AG10803 (cell line): ENCODE data around the gene SVBP.
A peak's percentile ranks its signal among the peaks of the same experiment; 100 is the strongest.

Experiments
- DNase-seq: peaks from one replicate; pipeline ENCODE4 v3.0.0; 2010; ENCODE audit warnings: low read depth
- H3K4me3 ChIP-seq: 2 replicates; pipeline ENCODE4 v1.5.1; 2011; ENCODE audit warnings: mild to moderate bottlenecking, low read length, control low read depth
- CTCF ChIP-seq: conservative IDR thresholded peaks from 2 replicates; pipeline ENCODE4 v1.5.1; 2011; ENCODE audit warnings: mild to moderate bottlenecking, low read length, control low read depth, inconsistent platforms

The SVBP gene

GRCh38 chr1:42801832-42802473 is 15.2 kb downstream of the SVBP start:
- DNase-seq = peak; percentile 86
- TF ChIP-seq CTCF = no peak

GRCh38 chr1:42797979-42798378 is 19.2 kb downstream of the SVBP start:
- DNase-seq = peak; percentile 23
- no peak for TF ChIP-seq CTCF
- no peak overlapping the region for H3K4me3 ChIP-seq

More at GRCh38 chr1:42801832-42802473, 15.2 kb downstream of the SVBP start:
- H3K4me3 ChIP-seq = peak overlapping the region; percentile 19

GRCh38 chr1:42797414-42797813 is 19.8 kb downstream of the SVBP start:
- DNase-seq = no peak
- H3K4me3 ChIP-seq = no peak overlapping the region
- TF ChIP-seq CTCF = no peak

- no peak for TF ChIP-seq CTCF
- DNase-seq = no peak
- no peak overlapping the region for H3K4me3 ChIP-seq
Observed at GRCh38 chr1:42793824-42794223, 23.4 kb downstream of the SVBP start.

GRCh38 chr1:42788021-42788420 is 29.2 kb downstream of the SVBP start:
- TF ChIP-seq CTCF = no peak
- DNase-seq = no peak
- H3K4me3 ChIP-seq = no peak overlapping the region

- TF ChIP-seq CTCF = no peak
- no peak overlapping the region for H3K4me3 ChIP-seq
- no peak for DNase-seq
Observed at GRCh38 chr1:42786097-42786496, 31.1 kb downstream of the SVBP start.

GRCh38 chr1:42784946-42785693 is 32.1 kb downstream of the SVBP start, which contains the start of gene TMEM269:
TMEM269 (plus strand) TSS chr1:42784991; CDS start chr1:42789894, 4,903 bp downstream.
- TF ChIP-seq CTCF = no peak
- H3K4me3 ChIP-seq = peak within 1 kb of the TSS; percentile 51

More at GRCh38 chr1:42784946-42785693, 32.1 kb downstream of the SVBP start, which contains the start of gene TMEM269:
- no peak for DNase-seq
